ENCODE results near the gene ASB2.
A peak's percentile ranks its signal among the peaks of the same experiment; 100 is the strongest.

ASB2 gene

GRCh38 chr14:93980456-93981201 lies 4.3 kb upstream of the ASB2 start:
- no peak for DNase-seq (ENCODE audit: low read depth, low spot score)

- DNase-seq (ENCODE audit: low read depth, low spot score) = no peak
Measured at GRCh38 chr14:93978735-93979134, 2.4 kb upstream of the ASB2 start.

GRCh38 chr14:93977790-93978581 lies 1.6 kb upstream of the ASB2 start:
- DNase-seq (ENCODE audit: low read depth, low spot score) = peak; percentile 63

GRCh38 chr14:93977171-93977570 lies 801 bp upstream of the ASB2 start:
- DNase-seq (ENCODE audit: low read depth, low spot score) = no peak

GRCh38 chr14:93975791-93976476 lies 436 bp downstream of the ASB2 start:
- no peak for DNase-seq (ENCODE audit: low read depth, low spot score)

GRCh38 chr14:93974833-93975232 lies 1.5 kb downstream of the ASB2 start:
- no peak for DNase-seq (ENCODE audit: low read depth, low spot score)

GRCh38 chr14:93974299-93974698 lies 2.1 kb downstream of the ASB2 start:
- no peak for DNase-seq (ENCODE audit: low read depth, low spot score)

- DNase-seq (ENCODE audit: low read depth, low spot score) = no peak
Measured at GRCh38 chr14:93973607-93974006, 2.8 kb downstream of the ASB2 start.

GRCh38 chr14:93972618-93973205 lies 3.7 kb downstream of the ASB2 start:
- no peak for DNase-seq (ENCODE audit: low read depth, low spot score)

GRCh38 chr14:93971635-93972027 lies 4.7 kb downstream of the ASB2 start:
- DNase-seq (ENCODE audit: low read depth, low spot score) = no peak

- DNase-seq (ENCODE audit: low read depth, low spot score) = no peak
Measured at GRCh38 chr14:93970965-93971634, 5.3 kb downstream of the ASB2 start.

- peak; percentile 51 for DNase-seq (ENCODE audit: low read depth, low spot score)
Measured at GRCh38 chr14:93970585-93970964, 5.8 kb downstream of the ASB2 start.

- DNase-seq (ENCODE audit: low read depth, low spot score) = no peak
Measured at GRCh38 chr14:93969082-93969828, 7.1 kb downstream of the ASB2 start.

- no peak for DNase-seq (ENCODE audit: low read depth, low spot score)
Measured at GRCh38 chr14:93967637-93968250, 8.6 kb downstream of the ASB2 start.

GRCh38 chr14:93965946-93966474 lies 10.4 kb downstream of the ASB2 start:
- DNase-seq (ENCODE audit: low read depth, low spot score) = no peak

- no peak for DNase-seq (ENCODE audit: low read depth, low spot score)
Measured at GRCh38 chr14:93965287-93965821, 11.0 kb downstream of the ASB2 start.

GRCh38 chr14:93964820-93965286 lies 11.5 kb downstream of the ASB2 start:
- no peak for DNase-seq (ENCODE audit: low read depth, low spot score)

GRCh38 chr14:93964281-93964680 lies 12.1 kb downstream of the ASB2 start:
- DNase-seq (ENCODE audit: low read depth, low spot score) = no peak

GRCh38 chr14:93963692-93964091 lies 12.7 kb downstream of the ASB2 start:
- DNase-seq (ENCODE audit: low read depth, low spot score) = no peak
